ENCODE measurements around the gene GPRIN1. TPM values are rescaled to one million over a fixed set of nuclear protein-coding genes. Genes with fewer than 3 reads are reported as not detected.

Gene GPRIN1
- total RNA-seq, 4 donors from 2014 or later: 0.24 to 0.75 (median 0.30) TPM

- H3K27me3 ChIP-seq: peaks cover 22% of the 10 kb centered on the region
- WGBS, 2 donors: 74 to 86% methylated on average over 2 of the region's 2 CpGs
- intact Hi-C loops (cut with DNase I): no loop called here
These were observed 22.8 kb upstream of the GPRIN1 start for GRCh38 chr5:176632745-176633144.

GRCh38 chr5:176631383-176632200, 21.6 kb upstream of the GPRIN1 start:
- Histone ChIP-seq H3K4me3 (replicated peaks in 1 of 3) (no peak overlapping the region), H3K27me3 (peaks cover 22% of the 10 kb centered on the region), H3K27ac (no peak overlapping the region), H3K9me3 (no peaks in the 10 kb centered on the region), H3K4me1 (peaks cover 3 to 15% of the 10 kb centered on the region in 2 donors), H3K36me3 (no peaks in the 10 kb centered on the region)
- intact Hi-C loops (cut with DNase I): no loop called here
- DNase-seq: no peak
- WGBS, 2 donors: 84 to 85% methylated on average over 7 of the region's 7 CpGs
- no peak for TF ChIP-seq CTCF (IDR thresholded peaks at IDR 0.05)
- no peak for TF ChIP-seq POLR2A (IDR thresholded peaks at IDR 0.05)

More at GRCh38 chr5:176632745-176633144, 22.8 kb upstream of the GPRIN1 start:
- Histone ChIP-seq H3K9me3 (no peaks in the 10 kb centered on the region), H3K4me3 (replicated peaks in 1 of 3) (no peak overlapping the region), H3K27ac (no peak overlapping the region), H3K4me1 (peaks cover 3 to 15% of the 10 kb centered on the region in 2 donors), H3K36me3 (no peaks in the 10 kb centered on the region)
- no peak for DNase-seq
- TF ChIP-seq POLR2A (IDR thresholded peaks at IDR 0.05): no peak
- TF ChIP-seq CTCF (IDR thresholded peaks at IDR 0.05): no peak

- TF ChIP-seq POLR2A (IDR thresholded peaks at IDR 0.05) (no peak), CTCF (IDR thresholded peaks at IDR 0.05) (no peak)
- Histone ChIP-seq H3K9me3 (no peaks in the 10 kb centered on the region), H3K36me3 (no peaks in the 10 kb centered on the region), H3K4me3 (replicated peaks in 1 of 3) (no peak overlapping the region), H3K4me1 (peaks cover 3 to 15% of the 10 kb centered on the region in 2 donors), H3K27ac (no peak overlapping the region), H3K27me3 (peaks cover 22% of the 10 kb centered on the region)
- intact Hi-C loops (cut with DNase I): no loop called here
- 8 to 10% methylated on average over 20 of the region's 20 CpGs for WGBS, 2 donors
- no peak for DNase-seq
These were observed 20.8 kb upstream of the GPRIN1 start for GRCh38 chr5:176630681-176631222.

- DNase-seq: peak in 1 of 2 donors; percentile 10
- Histone ChIP-seq H3K27ac (no peak within 1 kb of the TSS), H3K4me3 (replicated peaks in 1 of 3) (no peak within 1 kb of the TSS), H3K36me3 (no peaks in the 10 kb centered on the region), H3K9me3 (no peaks in the 10 kb centered on the region), H3K27me3 (peaks cover 22% of the 10 kb centered on the region), H3K4me1 (peaks cover 3 to 15% of the 10 kb centered on the region in 2 donors)
- intact Hi-C loops (cut with DNase I): no loop called here
- WGBS, 2 donors: 2% methylated on average over 34 to 41 of the region's 94 CpGs
- TF ChIP-seq POLR2A (IDR thresholded peaks at IDR 0.05) (no peak), CTCF (IDR thresholded peaks at IDR 0.05) (no peak)
These were observed 20.1 kb upstream of the GPRIN1 start, which contains the start of the genes EIF4E1B and SNCB for GRCh38 chr5:176629853-176630680. TSS of gene EIF4E1B (plus strand) at chr5:176630675. CDS start at chr5:176642788, 12,113 bp downstream. TSS of gene SNCB (minus strand) at chr5:176630534. CDS start at chr5:176629654, 880 bp downstream.

Data from thyroid gland (tissue), 4 donors.